ENCODE data around the gene CHST11.

Gene CHST11

DNA sequence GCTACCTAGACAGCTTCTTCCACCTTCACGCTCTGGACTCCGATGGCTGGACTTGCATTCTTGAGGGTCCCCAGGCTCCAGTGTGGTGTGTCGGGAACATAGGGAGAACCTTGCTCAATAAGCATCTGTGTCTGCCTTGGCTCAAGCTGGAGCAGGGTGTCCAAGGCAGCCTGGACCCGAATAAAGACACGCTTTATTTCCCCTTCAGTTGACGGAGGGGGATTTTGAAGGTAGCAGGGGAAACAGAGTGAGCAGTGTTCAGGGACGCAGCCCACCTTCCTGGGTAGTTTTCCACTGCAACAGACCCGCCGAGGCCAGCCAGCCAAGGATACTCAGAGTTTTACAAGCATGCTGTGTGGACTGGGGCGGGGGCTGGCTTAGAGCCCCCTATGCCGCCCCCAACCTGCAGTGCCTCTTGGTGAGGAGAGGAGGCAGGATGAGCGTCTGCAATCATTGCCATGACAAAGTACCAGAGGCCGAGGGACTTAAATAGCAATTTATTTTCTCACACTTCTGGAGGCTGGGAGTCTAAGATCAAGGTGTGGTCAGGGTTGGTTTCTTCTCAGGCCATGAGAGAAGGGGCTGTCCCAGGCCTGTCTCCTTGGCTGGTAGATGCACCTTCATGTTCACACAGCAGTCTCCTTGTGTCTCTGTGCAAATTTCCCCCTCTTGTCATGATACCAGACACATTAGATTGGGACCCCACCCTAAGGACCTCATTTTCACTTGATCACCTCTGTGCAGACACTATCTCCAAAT lies 201.2 kb downstream of the CHST11 start:
- DNase-seq: no peak

DNA sequence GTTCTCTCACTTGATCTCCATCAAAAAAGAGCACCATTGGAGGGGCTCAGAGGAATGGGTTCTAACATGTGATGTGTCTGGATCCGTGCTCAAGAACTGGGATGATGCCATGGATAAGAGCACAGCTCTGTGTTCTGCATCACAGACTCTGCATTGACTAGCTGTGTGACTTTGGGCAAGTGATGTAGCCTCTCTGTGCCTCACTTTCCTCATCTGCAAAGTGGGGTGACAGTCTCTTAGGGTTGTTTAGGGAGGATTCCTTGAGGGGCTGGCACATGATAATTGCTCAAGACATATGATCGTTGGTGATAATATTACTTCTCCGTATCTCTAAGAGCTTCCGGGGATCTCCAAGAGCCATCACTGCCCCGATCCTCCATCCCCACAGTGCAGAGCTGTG lies 202.3 kb downstream of the CHST11 start:
- no peak for DNase-seq

DNA sequence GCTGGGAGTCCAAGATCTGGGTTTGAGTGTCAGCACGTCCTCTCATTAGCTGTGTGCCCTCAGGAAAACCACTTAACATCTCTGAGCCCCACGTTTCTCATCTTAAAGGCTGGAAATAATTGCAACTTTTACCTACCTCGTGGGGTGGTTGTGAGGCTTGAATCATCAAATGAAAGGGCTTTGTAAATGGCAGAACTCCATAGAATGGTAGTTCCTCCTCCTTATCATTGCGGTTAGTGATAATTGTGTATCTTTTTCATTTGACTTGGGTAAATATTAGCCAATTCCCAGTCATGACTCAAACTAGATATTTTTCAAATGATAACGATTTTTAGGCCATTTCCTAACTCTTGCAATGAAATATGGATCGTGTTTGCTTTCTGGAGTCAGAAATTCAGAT lies 205.5 kb downstream of the CHST11 start:
- no peak for DNase-seq

DNA sequence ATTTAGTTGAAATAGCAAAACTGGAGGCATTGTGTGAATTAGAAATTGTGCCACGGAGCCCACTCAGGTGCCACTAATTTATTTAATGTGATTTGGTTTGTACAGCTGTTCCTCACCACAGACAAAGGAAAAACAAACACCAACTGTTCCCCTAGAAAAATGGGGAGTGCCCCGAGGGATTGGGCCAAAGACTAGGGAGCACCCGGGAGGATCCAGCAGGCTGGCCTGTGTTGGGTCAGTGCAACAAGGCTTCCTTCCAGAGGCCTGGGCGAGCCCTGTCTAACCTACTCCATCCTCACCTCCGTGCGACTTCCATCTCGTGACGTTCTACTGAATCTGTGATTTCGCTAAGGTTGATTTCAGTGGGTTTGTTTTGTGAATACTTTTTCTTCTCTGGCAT lies 206.2 kb downstream of the CHST11 start:
- DNase-seq: no peak

DNA sequence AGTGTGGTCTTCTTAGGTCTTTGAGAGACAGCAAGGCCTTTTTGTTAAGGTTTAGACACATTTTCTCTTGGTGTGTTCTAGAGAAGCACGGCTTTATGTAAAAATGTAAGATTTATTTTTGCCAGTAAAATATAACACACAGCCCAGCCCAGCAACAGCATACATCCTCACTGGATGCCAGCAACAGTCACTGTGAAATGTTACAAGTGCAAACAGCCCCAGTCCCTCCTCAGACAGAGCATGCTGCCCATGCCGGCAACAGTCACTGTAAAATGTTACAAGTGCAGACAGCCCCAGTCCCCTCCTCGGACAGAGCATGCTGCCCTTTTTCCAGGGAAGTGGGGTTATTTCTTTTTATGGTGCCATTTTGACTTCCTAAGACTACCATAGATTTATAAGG lies 207.6 kb downstream of the CHST11 start:
- DNase-seq: no peak

DNA sequence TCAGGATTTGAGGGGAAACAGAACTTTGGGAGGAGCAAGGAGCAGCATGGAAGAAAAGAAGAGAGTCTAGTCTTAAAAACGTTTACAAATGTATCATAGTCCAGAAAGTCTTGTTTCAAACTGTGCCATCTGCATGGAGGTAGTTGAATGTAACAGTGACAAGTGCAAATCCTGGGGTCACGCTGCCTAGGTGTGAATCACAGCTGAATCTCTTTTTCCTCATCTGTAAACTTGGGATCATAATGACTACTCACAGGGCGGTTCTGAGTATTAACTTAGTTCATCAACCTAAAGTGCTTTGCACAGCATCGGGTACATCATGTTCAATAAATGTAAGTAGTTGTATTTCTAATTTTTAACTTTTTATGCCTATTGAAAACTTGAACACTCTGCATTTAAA lies 208.5 kb downstream of the CHST11 start:
- DNase-seq: no peak

DNA sequence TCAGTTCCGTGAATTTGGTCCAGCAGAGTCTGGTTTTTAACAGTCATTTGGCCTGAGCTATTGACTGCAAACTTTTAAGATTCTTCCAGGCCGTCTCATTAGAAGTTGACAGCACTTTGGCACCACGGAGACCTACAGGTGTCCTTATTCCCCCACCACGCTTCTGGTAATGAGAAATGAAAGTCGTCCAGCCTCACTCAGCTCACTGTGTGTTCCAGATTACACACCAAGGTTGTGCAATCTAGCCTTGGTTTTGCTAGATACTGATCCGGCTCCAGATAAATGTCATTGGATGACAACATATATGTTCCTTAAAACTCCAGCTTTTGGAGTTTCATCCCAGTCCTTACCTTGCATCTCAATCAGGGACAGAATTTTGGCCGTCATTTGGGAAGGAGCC lies 210.4 kb downstream of the CHST11 start:
- no peak for DNase-seq

DNA sequence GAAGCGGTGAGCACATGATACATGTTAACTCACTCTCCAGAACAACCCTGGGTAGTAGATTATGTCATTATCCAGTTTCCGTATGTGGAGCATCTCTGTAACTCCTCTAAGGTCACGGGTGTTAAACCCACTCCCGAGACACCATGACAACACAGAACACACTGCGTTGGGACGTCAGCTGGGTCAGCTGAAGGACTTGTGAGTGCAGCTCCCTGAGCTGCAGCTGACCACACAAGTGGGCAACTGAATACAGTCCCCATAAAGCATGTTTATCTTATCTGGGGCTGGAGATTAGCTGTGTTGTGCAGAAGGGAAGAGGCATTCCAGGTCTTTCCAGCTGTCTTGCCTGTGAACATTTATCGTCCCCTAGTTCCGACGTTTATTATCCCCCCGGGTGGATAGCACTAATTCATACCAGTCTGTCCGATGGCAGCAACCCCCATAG lies 211.5 kb downstream of the CHST11 start:
- DNase-seq: no peak

DNA sequence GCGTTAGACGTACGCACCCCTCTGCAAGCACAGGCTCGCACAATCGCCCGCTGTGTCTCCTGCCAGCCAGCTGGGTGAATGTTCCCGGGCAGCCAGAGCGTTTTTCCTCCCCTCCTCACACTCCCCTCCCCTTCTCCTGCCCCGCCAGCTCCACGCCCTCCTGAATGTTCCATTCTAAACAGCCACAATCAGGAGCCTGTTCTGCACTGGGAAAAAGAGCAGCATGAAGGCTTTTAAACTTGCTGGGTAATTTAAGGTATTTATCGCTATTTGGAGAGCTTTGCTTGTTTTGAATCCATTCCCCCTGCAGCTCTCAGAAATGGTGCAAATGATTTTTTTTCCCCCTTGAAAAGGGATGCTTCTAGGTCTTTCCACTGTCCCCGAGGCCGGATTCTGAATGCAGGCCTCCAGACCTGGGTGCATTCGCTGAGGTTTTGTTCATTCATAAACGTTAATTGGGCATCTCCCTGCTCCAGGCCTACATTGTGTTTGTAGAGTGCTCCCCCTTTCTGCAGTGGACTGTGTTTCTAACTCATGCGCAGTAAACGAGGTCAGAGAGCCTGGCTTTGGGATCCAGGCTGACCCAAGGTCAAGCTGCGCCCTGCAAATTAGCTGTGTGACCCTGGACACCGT lies 212.5 kb downstream of the CHST11 start:
- DNase-seq: no peak

DNA sequence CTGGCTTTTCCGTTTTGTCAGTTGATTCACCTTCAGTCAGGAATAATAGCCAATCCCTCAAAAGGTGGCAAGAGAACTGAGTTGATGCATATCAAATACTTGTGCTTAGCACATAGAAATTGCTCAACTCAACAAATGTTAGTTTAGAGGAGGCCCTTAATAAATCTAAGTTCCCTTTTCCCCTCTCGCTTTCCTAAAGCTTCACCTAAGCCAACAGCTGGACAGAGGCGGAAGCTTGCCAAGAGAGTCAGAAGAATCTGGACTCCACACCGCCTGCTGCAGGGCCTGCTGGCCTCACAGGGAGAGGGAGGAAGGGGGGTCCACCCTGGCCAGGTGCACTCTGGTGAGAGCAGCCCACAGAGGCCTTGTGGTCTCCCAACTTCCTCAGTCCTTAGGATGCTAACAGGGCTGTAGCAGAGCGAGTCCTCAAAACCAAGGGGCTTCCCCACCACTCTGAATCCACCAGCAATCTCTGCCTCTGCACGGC lies 213.1 kb downstream of the CHST11 start:
- peak; percentile 24 for DNase-seq

DNA sequence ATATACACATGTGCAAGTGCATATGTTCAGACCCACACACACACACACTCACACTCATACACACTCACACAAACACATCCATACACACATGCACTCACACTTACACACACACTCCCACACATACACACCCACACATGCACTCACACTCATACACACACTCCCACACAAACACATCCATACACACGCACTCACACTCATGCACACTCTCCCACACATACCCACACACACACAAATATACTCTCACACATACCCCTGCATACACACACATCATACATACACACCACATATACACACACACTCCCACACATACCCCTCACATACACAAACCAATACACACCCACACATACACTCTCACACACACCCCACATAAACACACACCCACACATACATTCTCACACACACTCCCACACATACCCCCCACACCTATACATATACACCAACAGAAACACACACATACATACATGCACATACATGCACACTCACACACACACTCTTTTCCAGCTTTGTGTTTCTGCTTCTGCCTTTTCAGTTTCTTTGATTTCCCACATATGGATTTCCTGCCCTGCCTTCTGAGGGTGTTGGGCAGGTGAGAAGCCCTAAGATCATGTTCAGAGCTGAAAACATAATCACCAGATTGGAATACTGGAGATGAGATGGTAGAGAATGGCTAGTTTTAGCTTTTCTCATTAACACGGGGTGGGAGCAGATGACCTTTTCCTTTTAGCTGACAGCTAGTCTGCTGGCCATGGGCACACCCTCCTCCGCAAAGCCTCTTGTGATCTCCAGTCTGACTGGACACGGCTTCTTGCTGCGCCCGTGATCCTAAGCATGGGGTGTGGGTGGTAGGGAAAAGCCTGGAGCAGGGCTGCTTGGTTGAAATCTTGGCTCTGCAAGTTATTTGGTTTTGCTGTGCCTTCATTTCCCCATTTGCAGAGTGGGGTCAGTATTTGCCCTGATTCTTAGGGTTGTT lies 214.0 kb downstream of the CHST11 start:
- DNase-seq: no peak

DNA sequence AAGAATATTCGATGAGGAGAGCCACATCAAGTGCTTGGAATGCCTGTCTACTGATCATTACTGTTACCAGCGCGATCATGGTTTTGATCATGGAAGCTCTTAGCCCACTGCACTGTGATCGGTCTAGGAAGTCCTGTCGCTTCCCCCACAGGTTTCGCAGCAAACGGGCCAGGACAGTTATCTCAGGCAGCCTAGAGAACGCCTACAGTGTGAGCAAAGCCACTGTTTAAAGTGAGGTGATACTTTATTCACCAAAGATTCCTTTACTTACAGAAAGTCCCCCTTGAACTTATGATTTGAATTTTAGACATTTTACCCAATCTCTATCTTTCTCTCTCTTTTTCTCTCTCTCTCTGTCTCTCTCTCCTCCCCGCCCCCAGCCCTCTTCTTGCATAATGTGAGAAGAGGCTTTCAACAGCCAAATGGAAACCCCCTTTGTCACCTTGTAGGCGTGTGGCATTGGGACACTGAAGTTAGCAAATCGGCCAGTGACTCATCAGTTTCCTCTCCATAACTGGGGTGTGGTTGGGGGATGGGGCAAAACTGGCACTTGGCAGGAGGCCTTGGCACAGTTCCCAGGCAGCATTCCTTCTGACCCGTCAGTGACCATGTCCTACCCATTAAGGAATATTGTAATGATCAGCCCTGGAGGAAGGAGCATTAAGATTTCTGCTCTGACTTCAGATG lies 214.8 kb downstream of the CHST11 start:
- peak; percentile 62 for DNase-seq

DNA sequence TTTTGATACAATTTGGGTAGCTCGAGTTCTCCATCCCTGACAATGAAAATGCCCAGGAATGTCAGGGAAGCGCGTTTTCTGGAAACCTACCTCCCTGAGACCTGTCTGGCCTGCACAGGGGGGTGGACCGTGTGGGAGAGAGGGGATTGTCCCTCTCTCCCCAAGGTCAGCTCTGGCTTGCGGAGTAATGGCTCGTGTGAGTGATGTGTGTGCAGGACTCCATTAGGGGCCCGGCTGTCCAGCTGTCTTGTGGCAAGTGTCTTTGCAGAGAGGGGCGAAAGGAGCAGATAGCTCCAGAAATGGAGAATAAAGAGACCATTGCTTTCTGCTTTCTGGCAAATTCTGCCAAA lies 215.3 kb downstream of the CHST11 start:
- DNase-seq: no peak

DNA sequence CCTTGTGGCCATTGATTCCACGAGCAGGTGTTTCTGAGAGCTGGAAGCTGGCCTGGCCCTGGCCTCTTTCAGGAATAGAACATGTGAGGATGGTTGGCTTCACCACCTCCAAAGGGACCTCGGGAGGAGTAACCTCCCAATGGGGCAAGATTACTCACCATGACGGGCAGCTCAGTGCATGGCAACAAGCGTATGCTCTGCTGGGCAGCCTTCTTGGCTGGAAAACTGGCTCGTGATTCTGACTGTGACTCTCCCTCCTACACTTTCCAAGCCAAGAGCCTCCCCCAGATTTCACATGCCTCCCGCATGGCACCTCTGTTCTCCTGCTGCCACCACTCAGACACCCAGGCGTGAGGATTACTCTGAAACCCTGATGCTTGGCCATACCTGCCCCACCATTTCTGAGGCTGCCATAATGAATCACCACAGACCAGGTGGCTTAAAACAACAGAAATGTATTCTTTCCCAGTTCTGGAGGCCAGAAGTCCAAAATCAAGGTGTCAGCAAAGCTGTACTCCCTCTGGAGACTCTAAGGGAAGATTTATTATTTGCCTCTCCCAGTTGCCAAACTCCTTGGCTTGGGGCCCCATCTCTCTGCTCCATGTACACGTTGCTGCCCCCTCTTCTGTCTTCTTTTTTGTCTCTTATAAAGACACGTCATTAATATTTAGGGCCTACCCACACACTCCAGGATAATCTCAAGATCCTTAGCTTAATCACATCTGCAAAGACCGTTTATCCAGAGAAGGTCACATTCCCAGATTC lies 215.9 kb downstream of the CHST11 start:
- DNase-seq: no peak

DNA sequence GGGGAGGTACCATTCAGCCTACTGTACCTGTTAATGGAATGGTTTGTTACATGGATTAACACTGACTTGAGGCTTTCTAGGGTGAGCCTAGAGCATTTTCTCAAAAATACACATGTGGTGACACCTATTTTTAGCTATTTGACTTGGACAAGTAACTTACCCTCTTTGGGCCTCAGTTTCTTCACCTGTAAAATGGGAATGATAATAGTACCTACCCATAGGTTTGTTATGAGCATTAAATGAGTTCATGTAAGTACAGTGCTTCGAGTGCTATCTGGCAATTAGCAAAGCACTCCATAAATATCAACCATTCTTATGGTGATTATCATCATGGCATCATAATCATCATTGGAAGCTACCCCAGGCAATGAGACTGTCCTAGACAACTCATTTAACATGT lies 216.5 kb downstream of the CHST11 start:
- DNase-seq: no peak

DNA sequence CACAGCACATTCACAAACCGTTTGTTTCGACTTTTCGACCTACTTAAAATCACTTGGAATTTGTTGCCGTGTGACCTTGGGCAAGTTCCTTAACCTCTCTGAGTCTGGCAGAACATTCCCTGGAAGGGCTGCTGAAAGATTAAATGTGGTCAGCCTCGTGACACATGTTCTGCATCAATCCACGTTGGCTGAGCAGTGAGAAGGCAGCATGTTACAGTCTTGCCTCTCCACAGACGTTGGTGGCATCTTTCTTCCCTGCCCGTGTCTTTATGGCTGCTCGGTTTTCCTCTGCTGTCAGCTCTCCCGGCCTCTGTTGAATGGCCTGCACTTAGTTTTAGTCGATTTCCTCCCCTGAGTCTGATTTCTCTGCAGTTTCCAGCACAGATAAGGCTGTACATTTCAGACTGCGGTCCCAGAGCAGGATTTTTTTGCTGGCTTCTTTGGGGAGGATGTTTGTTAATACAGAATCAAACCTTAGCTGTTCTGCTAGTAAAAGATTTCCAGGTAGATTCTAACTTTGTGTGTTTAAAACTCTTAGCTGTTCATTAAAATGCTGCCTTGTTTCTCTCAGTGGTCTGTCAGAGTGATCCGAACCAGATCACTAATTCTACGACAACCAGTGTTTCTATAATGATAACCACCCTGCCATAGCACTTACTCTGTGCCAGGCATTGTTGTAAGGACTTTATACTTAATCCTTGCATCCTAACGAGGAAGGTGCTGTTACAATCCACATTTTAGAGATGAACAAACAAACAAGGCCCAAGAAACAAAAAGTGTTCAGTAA lies 217.1 kb downstream of the CHST11 start:
- no peak for DNase-seq

DNA sequence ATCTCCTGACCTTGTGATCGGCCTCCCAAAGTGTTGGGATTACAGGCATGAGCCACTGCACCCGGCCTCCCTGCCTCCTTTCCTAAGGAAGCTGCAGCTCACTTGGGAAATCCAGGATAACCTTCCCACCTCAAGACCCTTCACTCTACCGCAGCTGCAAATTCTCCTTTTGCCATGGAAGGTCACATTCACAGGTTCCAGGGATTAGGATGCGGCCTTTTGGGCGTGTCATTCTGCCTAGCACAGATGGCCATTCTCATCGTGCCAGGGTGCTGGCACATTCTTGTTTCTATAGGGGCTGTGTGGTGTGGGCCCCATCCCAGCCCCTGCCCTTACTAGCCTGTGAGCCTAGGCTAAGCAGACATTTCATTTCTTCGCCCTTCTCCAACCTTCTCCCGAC lies 219.9 kb downstream of the CHST11 start:
- DNase-seq: no peak

DNA sequence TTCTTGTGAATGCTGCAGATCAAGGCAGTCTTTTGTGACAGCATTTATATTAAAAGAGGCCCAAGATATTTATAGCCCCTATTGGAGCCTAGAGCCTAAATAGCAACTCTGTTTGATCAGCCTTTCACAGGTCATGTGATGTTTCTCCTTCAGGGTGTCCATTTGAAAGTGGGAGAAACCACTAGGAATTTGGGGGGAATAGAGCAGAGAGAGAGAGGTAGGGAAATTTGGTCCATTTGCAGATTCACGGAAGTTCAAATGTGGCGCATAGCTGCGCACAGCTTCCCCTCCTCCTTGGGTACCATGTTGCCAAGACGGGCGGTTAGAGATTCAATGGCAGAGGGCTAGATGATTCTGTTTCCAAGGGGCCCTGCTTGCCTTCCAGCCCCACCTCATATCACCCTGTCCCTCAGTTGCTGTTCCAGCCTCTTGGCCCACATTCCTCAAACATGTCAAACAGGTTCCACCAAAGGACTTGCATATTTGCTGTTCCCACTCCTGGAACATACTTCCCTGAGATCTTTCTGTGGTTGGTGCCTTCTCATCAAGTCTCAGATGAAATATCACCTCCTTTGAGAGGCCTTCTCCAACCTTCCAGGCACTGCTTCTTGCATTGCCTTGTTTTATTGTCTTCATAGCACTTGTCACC lies 220.8 kb downstream of the CHST11 start:
- no peak for DNase-seq

DNA sequence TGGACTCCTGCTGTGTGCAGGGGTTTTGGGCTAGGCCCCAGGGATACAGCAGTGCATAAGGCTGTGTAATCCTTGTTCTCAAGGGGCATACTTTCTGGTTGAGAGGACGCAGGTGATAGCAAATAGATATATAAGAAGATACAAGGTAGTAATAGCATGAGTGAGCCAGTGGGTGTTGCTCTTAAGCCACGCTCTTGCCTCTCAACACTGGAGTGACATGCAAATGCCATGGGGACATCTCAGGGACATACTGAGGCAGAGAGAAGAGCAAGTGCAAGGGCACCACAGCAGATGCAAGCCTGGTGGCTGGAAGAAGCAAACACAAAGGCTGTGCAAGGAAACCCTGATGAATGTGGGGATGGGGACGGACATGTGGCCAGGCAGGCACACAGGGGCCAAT lies 223.3 kb downstream of the CHST11 start:
- DNase-seq: peak; percentile 33

DNA sequence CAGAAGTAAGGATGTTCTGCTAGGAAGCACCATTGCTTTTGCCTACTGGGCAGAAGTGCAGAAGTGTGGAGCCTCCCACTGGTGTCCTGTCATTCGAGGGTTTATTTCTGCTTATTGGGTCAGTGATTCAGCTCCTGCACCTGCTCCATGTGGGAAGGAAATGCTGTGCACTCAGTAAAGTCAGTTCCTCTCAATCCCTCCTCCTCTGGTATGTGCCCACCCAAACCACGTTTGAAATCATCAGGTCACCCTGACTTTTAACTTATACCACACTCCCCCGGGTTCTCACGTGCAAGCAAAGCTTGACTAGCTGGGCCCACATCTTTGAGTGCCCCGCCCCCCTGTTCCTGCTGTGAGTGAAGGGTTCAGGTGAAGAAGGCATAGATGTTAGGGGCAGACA lies 223.7 kb downstream of the CHST11 start:
- no peak for DNase-seq

Data from central memory CD4-positive, alpha-beta T cell (primary cell).